HG02571 (cell line): ENCODE results near the gene PLVAP.

Experiments
- ATAC-seq: cut with Tn5 transposase; IDR thresholded peaks from one replicate; pipeline ENCODE4 v1.9.1; 2021; ENCODE audit warnings: mild to moderate bottlenecking, moderate library complexity; ENCODE audit not compliant: unreplicated experiment

PLVAP gene

GRCh38 chr19:17323300-17323963 lies 53.7 kb downstream of the PLVAP start:
- ATAC-seq: no peak

- no peak for ATAC-seq
These were observed 54.3 kb downstream of the PLVAP start for GRCh38 chr19:17322854-17323253.

GRCh38 chr19:17321655-17322489 lies 55.3 kb downstream of the PLVAP start:
- no peak for ATAC-seq

- no peak for ATAC-seq
These were observed 56.7 kb downstream of the PLVAP start for GRCh38 chr19:17320435-17320834.

GRCh38 chr19:17319473-17320238 lies 57.5 kb downstream of the PLVAP start:
- no peak for ATAC-seq

GRCh38 chr19:17318966-17319365 lies 58.2 kb downstream of the PLVAP start:
- no peak for ATAC-seq

- no peak for ATAC-seq
These were observed 63.0 kb downstream of the PLVAP start for GRCh38 chr19:17314007-17314593.

GRCh38 chr19:17312189-17313113 lies 64.7 kb downstream of the PLVAP start:
- no peak for ATAC-seq

GRCh38 chr19:17311455-17312188 lies 65.5 kb downstream of the PLVAP start:
- no peak for ATAC-seq

- ATAC-seq: no peak
These were observed 67.1 kb downstream of the PLVAP start for GRCh38 chr19:17309965-17310461.

GRCh38 chr19:17309198-17309964 lies 67.8 kb downstream of the PLVAP start, which contains the start of gene DDA1:
TSS of gene DDA1 (plus strand) at chr19:17309563. CDS start at chr19:17309655, 92 bp downstream.
- peak; percentile 57 for ATAC-seq

- no peak for ATAC-seq
These were observed 69.2 kb downstream of the PLVAP start for GRCh38 chr19:17307876-17308377.

GRCh38 chr19:17306285-17306714 lies 70.8 kb downstream of the PLVAP start:
- ATAC-seq: no peak

- peak; percentile 49 for ATAC-seq
These were observed 71.4 kb downstream of the PLVAP start, which contains the start of gene MRPL34 for GRCh38 chr19:17305517-17306284. TSS of gene MRPL34 (plus strand) at chr19:17305872. CDS start at chr19:17305893, 21 bp downstream.

GRCh38 chr19:17305216-17305516 lies 72.0 kb downstream of the PLVAP start:
- ATAC-seq: no peak

- ATAC-seq: no peak
These were observed 72.5 kb downstream of the PLVAP start for GRCh38 chr19:17304386-17305215.

GRCh38 chr19:17303940-17304267 lies 73.2 kb downstream of the PLVAP start:
- no peak for ATAC-seq
